PC-3 (cell line): Measurements from ENCODE around the gene FKBP14.

Source experiments
- CTCF ChIP-seq: fragments of 300-600 bp; sonication (generic); conservative IDR thresholded peaks from 2 replicates; pipeline ENCODE4 v1.5.1; 2017; ENCODE audit warnings: antibody characterized with exemption, low read depth, mild to moderate bottlenecking, low read length
- EZH2phosphoT487 ChIP-seq: fragments of 300-600 bp; sonication (generic); IDR thresholded peaks from 2 replicates; pipeline ENCODE4 v1.6.1; 2018; ENCODE audit warnings: mild to moderate bottlenecking, antibody characterized with exemption, low read length, borderline replicate concordance

GRCh38 chr7:30034501-30034900 is 8.0 kb upstream of the FKBP14 start:
- no peak for TF ChIP-seq CTCF
- no peak for TF ChIP-seq EZH2phosphoT487
